ENCODE measurements around the gene DPP7. TPM values are rescaled to one million over a fixed set of nuclear protein-coding genes. Genes with fewer than 3 reads are reported as not detected.

The DPP7 gene
- total and polyA plus RNA-seq, 2 of the 4 experiments (the other 2 are of a cell fraction): 14.9 to 76.4 TPM

DNA sequence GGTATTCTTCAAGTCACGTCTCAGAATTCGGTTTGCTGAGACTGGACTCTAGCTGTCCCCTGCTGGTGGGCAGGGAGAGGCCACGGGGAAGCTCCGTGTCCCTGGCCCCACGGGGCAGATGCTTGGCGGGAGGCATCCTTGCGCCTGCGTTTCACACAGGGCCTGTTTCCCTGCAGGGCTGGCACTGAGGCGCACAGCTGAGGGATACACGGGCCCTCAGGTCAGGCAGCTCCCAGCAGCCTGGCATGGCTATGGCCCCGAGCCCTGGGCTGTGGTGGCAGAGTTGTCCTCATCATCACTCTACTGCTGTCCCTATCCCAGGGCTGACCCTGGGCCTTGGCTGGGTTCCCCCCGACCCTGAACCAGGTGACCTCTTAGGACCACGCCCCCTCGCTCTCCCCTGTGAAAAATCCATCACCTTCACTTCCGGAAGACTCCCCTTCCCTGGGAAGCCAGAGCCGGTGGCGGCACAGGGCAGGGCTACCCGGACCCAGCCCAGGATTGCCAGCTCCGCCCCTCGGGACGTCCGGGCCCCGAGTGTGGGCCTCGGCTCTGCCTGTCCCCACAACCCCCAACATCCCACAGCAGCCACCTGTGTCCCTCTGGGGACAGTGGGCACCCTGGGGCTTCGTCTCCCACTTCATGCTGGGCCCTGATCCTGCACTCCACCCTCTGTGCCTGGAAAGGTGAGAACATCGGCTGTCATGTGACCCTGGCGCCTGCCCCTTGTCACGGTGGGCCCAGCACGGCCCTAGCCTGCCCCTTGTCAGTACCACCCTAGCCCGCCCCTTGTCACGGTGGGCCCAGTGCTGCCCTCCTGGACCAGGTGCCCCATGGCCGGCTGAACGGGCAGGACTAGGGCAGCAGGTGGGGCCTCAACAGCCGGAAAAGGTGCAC lies 5.0 kb downstream of the DPP7 start:
- no peak for TF ChIP-seq CHD1 (IDR thresholded peaks at IDR 0.05; ENCODE audit: low read depth, low read length)
- no peak for TF ChIP-seq CEBPB (IDR thresholded peaks at IDR 0.05; ENCODE audit: low read depth, low read length)
- TF ChIP-seq, protein P1, sequence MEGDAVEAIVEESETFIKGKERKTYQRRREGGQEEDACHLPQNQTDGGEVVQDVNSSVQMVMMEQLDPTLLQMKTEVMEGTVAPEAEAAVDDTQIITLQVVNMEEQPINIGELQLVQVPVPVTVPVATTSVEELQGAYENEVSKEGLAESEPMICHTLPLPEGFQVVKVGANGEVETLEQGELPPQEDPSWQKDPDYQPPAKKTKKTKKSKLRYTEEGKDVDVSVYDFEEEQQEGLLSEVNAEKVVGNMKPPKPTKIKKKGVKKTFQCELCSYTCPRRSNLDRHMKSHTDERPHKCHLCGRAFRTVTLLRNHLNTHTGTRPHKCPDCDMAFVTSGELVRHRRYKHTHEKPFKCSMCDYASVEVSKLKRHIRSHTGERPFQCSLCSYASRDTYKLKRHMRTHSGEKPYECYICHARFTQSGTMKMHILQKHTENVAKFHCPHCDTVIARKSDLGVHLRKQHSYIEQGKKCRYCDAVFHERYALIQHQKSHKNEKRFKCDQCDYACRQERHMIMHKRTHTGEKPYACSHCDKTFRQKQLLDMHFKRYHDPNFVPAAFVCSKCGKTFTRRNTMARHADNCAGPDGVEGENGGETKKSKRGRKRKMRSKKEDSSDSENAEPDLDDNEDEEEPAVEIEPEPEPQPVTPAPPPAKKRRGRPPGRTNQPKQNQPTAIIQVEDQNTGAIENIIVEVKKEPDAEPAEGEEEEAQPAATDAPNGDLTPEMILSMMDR (conservative IDR thresholded peaks at IDR 0.05; ENCODE audit: low read depth, low read length): no peak
- no peak for TF ChIP-seq SMC3 (IDR thresholded peaks at IDR 0.05; ENCODE audit: low read depth, low read length)
- no peak for TF ChIP-seq FOS (IDR thresholded peaks at IDR 0.05; ENCODE audit: low read depth, low read length)
- TF ChIP-seq MAFK (IDR thresholded peaks at IDR 0.05; ENCODE audit: low read depth, low read length): no peak
- TF ChIP-seq NFE2L2 (IDR thresholded peaks at IDR 0.05; ENCODE audit: low read depth, low read length): no peak
- TF ChIP-seq, protein P2, sequence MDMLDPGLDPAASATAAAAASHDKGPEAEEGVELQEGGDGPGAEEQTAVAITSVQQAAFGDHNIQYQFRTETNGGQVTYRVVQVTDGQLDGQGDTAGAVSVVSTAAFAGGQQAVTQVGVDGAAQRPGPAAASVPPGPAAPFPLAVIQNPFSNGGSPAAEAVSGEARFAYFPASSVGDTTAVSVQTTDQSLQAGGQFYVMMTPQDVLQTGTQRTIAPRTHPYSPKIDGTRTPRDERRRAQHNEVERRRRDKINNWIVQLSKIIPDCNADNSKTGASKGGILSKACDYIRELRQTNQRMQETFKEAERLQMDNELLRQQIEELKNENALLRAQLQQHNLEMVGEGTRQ (IDR thresholded peaks at IDR 0.05; ENCODE audit: low read depth, low read length): no peak
- TF ChIP-seq RAD21 (IDR thresholded peaks at IDR 0.05; ENCODE audit: low read length): no peak
- TF ChIP-seq MAZ (IDR thresholded peaks at IDR 0.05; ENCODE audit: borderline replicate concordance, low read depth, low read length): no peak
- no peak for TF ChIP-seq POLR2A (IDR thresholded peaks at IDR 0.05; ENCODE audit: low read depth, low read length)
- H3K18ac ChIP-seq (ENCODE audit: low read depth, low read length): no peak overlapping the region
- H2BK120ac ChIP-seq (ENCODE audit: low read depth, low read length): no peak overlapping the region
- peaks cover 2% of the 10 kb centered on the region; the same call in 1 of the 2 replicates for H3K4me1 ChIP-seq (ENCODE audit: control insufficient read depth, insufficient read depth, low read length)
- H3K23ac ChIP-seq (ENCODE audit: low read depth, low read length): no peak overlapping the region
- DNase-seq: no peak
- no peak overlapping the region for H4K91ac ChIP-seq (ENCODE audit: insufficient read depth, low read depth, low read length)
- no peaks in the 10 kb centered on the region for H3K27me3 ChIP-seq (ENCODE audit: control insufficient read depth, insufficient read depth, low read length)
- no peak overlapping the region for H3K14ac ChIP-seq (replicated peaks; ENCODE audit: low read depth, low read length)
- ChIA-PET CTCF (interaction anchor here (0.6 kb wide), 1 partner anchor 127 kb away, joined by 3 read pairs; no protein-coding TSS in a partner anchor), POLR2A (ENCODE audit: unreplicated experiment) (no interaction called here)
- no peaks in the 10 kb centered on the region for H4K20me1 ChIP-seq (ENCODE audit: insufficient read depth, low read length)
- no peaks in the 10 kb centered on the region for H3K9me3 ChIP-seq (ENCODE audit: control insufficient read depth, insufficient read depth, low read length)
- no peak for ATAC-seq (ENCODE audit: low read depth)
- WGBS, 2 experiments (ENCODE audit: extremely low coverage in 2 of 2, insufficient read length in 1 of 2): 94% methylated on average over 14 of the region's 34 CpGs; no CpG with 5 or more reads in 1 of the 2 experiments
- no peak overlapping the region for H4K8ac ChIP-seq (ENCODE audit: low read depth in 2 of 2, low read length in 2 of 2)
- H3K9me1 ChIP-seq (ENCODE audit: insufficient read depth, low read length): no peaks in the 10 kb centered on the region
- 0 out of 4 replicates have a peak, but pooled peaks cover 0 to 3% of the 10 kb centered on the region in 2 experiments for H3K79me1 ChIP-seq (ENCODE audit: low read depth in 1 of 2, low read length in 2 of 2)
- peaks cover 64% of the 10 kb centered on the region for H3K36me3 ChIP-seq (ENCODE audit: control insufficient read depth, insufficient read depth, low read length)
- no peak overlapping the region for H2AFZ ChIP-seq (replicated peaks; ENCODE audit: low read length, poor library complexity)
- no peak overlapping the region for H3K4me3 ChIP-seq (ENCODE audit: insufficient read depth, low read depth, low read length)
- no peak overlapping the region for H3K4me2 ChIP-seq (ENCODE audit: low read depth, low read length)
- no peak overlapping the region for H2BK15ac ChIP-seq (ENCODE audit: low read depth, low read length)
- in situ Hi-C loops (cut with MboI; ENCODE audit: low sequenced_read_pairs): no loop called here
- H3K9ac ChIP-seq (ENCODE audit: low read depth, low read length): no peak overlapping the region
- no peak overlapping the region for H3K56ac ChIP-seq (ENCODE audit: extremely low read depth, insufficient read depth, low read length)
- H3K4ac ChIP-seq (ENCODE audit: low read depth, low read length): no peak overlapping the region
- no peak overlapping the region for H4K5ac ChIP-seq (ENCODE audit: low read depth, low read length)
- H2BK5ac ChIP-seq (ENCODE audit: low read depth, low read length, poor library complexity, severe bottlenecking): no peak overlapping the region
- H2BK20ac ChIP-seq (ENCODE audit: low read depth, low read length): no peak overlapping the region
- H3K27ac ChIP-seq (ENCODE audit: insufficient read depth, low read length): no peak overlapping the region
- dilution Hi-C loops (cut with HindIII; ENCODE audit: low sequenced_read_pairs, unreplicated experiment): no loop called here
- intact Hi-C loops (cut with micrococcal nuclease): no loop called here
- H2AK9ac ChIP-seq (replicated peaks; ENCODE audit: low read depth, low read length, poor library complexity): no peak overlapping the region
- no peak overlapping the region for H2AK5ac ChIP-seq (ENCODE audit: low read depth, low read length)
- BruUV-seq (replicated peaks): no TSS peak

Data from IMR-90 (cell line).